ENCODE measurements around the gene KIF25.

Gene KIF25

DNA sequence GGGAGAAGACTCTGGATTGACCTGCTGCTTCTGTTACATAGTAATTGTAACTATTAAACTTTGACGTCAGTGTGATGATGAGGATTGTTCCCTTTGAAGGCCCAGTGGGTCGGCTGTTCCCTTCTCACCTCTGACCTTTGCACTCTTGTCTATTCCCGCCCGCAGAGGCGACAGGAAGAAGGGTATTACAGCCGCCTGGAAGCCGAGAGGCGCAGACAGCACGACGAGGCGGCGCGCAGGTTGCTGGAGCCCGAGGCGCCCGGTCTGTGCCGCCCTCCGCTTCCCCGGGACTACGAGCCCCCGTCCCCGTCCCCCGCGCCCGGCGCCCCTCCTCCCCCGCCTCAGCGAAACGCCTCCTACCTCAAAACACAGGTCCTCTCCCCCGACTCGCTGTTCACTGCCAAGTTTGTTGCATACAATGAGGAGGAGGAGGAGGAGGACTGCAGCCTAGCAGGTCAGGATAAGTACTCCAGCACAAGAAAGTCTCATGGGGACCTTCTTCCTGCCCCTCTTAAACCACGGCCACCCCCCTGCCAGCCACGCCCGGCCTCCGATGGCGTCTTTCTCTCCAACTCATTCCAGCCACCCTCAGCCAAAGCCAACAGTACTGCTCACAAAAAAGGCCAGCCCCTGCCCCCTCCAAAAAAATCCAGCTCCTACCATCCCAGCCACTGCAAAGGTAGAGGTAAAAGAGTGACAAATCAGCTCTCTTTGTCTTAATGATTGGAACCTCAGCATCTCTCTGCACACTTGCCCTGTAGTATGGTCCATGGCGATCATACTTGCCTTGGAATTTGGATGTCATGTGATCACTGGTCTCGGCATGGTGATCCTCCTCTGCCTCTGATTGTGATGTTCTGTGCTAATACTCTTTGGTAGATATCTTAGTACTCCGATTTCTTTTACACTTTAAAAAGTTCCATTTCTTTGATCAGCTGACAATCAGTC lies 31.6 kb upstream of the KIF25 start:
- DNase-seq (ENCODE audit: low read depth, low spot score), result no peak
- Histone ChIP-seq H3K9ac (ENCODE audit: insufficient read length, low read depth) (no peak overlapping the region), H3K9me3 (ENCODE audit: insufficient read depth, low read length) (no peaks in the 10 kb centered on the region), H3K27me3 (ENCODE audit: insufficient read depth, insufficient read length) (no peaks in the 10 kb centered on the region), H3K4me1 (ENCODE audit: insufficient read depth, insufficient read length) (no peaks in the 10 kb centered on the region), H3K36me3 (ENCODE audit: insufficient read depth, insufficient read length, low read length) (peaks cover 57% of the 10 kb centered on the region), H3K4me3 (ENCODE audit: insufficient read length, low read depth) (no peak overlapping the region)
- TF ChIP-seq YY1 (IDR thresholded peaks at IDR 0.05; ENCODE audit: insufficient read depth, insufficient read length), result no peak
- TF ChIP-seq SUZ12 (IDR thresholded peaks at IDR 0.05; ENCODE audit: extremely low read depth, insufficient read depth, insufficient read length), result no peak
- no peak for TF ChIP-seq ZNF274 (IDR thresholded peaks at IDR 0.05; ENCODE audit: low read depth, low read length)

DNA sequence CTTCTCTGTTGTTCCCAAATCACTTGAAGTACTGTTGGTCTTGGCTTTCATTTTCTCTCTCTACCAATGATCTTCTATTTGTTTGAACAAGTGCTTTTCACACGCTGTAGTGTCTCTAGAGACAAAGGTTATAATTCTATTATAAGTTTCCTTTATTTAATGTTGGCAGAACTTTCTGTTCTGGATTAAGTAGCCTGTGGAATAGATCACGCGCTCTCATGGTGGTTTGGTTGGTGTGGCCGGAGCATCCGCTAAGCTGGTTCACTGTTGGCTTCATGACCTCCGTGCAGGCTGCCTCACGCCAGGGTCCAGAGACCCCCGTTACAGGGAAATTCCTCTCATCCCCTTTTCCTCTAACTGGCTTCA lies 30.9 kb upstream of the KIF25 start:
- no peaks in the 10 kb centered on the region for H3K9me3 ChIP-seq (ENCODE audit: insufficient read depth, low read length)
- H3K9ac ChIP-seq (ENCODE audit: insufficient read length, low read depth), result no peak overlapping the region
- H3K4me3 ChIP-seq (ENCODE audit: insufficient read length, low read depth), result no peak overlapping the region
- peaks cover 57% of the 10 kb centered on the region for H3K36me3 ChIP-seq (ENCODE audit: insufficient read depth, insufficient read length, low read length)
- TF ChIP-seq SUZ12 (IDR thresholded peaks at IDR 0.05; ENCODE audit: extremely low read depth, insufficient read depth, insufficient read length), result no peak
- TF ChIP-seq ZNF274 (IDR thresholded peaks at IDR 0.05; ENCODE audit: low read depth, low read length), result no peak
- no peak for TF ChIP-seq YY1 (IDR thresholded peaks at IDR 0.05; ENCODE audit: insufficient read depth, insufficient read length)
- DNase-seq (ENCODE audit: low read depth, low spot score), result no peak
- H3K4me1 ChIP-seq (ENCODE audit: insufficient read depth, insufficient read length), result no peaks in the 10 kb centered on the region
- H3K27me3 ChIP-seq (ENCODE audit: insufficient read depth, insufficient read length), result no peaks in the 10 kb centered on the region

DNA sequence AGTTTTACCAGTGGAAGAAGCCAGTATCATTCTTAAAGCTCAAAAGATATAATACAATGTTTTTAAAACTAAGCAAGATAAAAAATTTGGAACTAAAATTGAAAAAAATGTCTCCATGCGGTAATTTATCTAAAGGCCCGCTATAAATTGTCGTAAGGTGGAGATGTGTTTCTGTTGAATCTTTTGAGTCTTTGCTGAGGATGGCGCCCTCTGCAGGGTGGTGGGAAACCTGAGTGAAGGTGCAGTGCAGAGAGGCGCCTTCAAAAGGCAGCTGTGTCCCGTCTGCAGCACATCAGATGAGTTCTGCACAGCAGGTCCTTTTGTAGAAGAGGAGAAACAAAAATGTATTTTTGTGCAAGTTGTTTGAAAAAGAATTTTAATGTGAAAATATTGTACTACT lies 29.4 kb upstream of the KIF25 start:
- Histone ChIP-seq H3K4me3 (ENCODE audit: insufficient read length, low read depth) (no peak overlapping the region), H3K4me1 (ENCODE audit: insufficient read depth, insufficient read length) (no peaks in the 10 kb centered on the region), H3K9me3 (ENCODE audit: insufficient read depth, low read length) (no peaks in the 10 kb centered on the region), H3K27me3 (ENCODE audit: insufficient read depth, insufficient read length) (no peaks in the 10 kb centered on the region), H3K9ac (ENCODE audit: insufficient read length, low read depth) (no peak overlapping the region), H3K36me3 (ENCODE audit: insufficient read depth, insufficient read length, low read length) (peaks cover 49% of the 10 kb centered on the region)
- DNase-seq (ENCODE audit: low read depth, low spot score), result peak; percentile 36
- TF ChIP-seq YY1 (IDR thresholded peaks at IDR 0.05; ENCODE audit: insufficient read depth, insufficient read length) (no peak), ZNF274 (IDR thresholded peaks at IDR 0.05; ENCODE audit: low read depth, low read length) (no peak), SUZ12 (IDR thresholded peaks at IDR 0.05; ENCODE audit: extremely low read depth, insufficient read depth, insufficient read length) (no peak)

- Histone ChIP-seq H3K9ac (ENCODE audit: insufficient read length, low read depth) (no peak overlapping the region), H3K4me3 (ENCODE audit: insufficient read length, low read depth) (no peak overlapping the region), H3K4me1 (ENCODE audit: insufficient read depth, insufficient read length) (no peaks in the 10 kb centered on the region), H3K36me3 (ENCODE audit: insufficient read depth, insufficient read length, low read length) (peaks cover 43% of the 10 kb centered on the region), H3K9me3 (ENCODE audit: insufficient read depth, low read length) (no peaks in the 10 kb centered on the region), H3K27me3 (ENCODE audit: insufficient read depth, insufficient read length) (no peaks in the 10 kb centered on the region)
- TF ChIP-seq ZNF274 (IDR thresholded peaks at IDR 0.05; ENCODE audit: low read depth, low read length), result no peak
- TF ChIP-seq YY1 (IDR thresholded peaks at IDR 0.05; ENCODE audit: insufficient read depth, insufficient read length), result no peak
- no peak for TF ChIP-seq SUZ12 (IDR thresholded peaks at IDR 0.05; ENCODE audit: extremely low read depth, insufficient read depth, insufficient read length)
- DNase-seq (ENCODE audit: low read depth, low spot score), result no peak
Observed at GRCh38 chr6:167970230-167970629, 27.2 kb upstream of the KIF25 start.

DNA sequence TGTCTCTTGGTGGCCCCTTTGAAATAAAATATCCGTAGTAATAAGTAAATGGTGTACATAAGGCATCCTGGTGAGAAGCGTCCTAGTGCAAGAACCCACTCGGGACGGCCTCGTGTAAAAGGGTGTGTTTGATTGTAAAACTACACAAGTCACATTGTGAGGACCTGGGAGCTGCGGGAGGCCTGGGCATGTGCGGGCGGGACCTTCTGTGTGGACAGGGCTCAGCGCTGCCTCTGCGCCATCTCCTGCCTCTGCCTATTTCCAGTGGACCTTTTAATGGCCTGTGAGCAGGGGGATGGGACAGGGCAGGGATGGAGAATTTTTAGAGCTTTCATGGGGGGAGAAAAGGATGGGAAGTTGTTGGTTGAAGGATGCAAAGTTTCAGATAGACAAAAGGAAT lies 25.3 kb upstream of the KIF25 start:
- no peaks in the 10 kb centered on the region for H3K27me3 ChIP-seq (ENCODE audit: insufficient read depth, insufficient read length)
- peaks cover 32% of the 10 kb centered on the region for H3K36me3 ChIP-seq (ENCODE audit: insufficient read depth, insufficient read length, low read length)
- peaks cover 3% of the 10 kb centered on the region for H3K4me1 ChIP-seq (ENCODE audit: insufficient read depth, insufficient read length)
- H3K9me3 ChIP-seq (ENCODE audit: insufficient read depth, low read length), result no peaks in the 10 kb centered on the region; the same call in 1 of the 2 replicates
- DNase-seq (ENCODE audit: low read depth, low spot score), result no peak
- TF ChIP-seq ZNF274 (IDR thresholded peaks at IDR 0.05; ENCODE audit: low read depth, low read length) (no peak), YY1 (IDR thresholded peaks at IDR 0.05; ENCODE audit: insufficient read depth, insufficient read length) (no peak), SUZ12 (IDR thresholded peaks at IDR 0.05; ENCODE audit: extremely low read depth, insufficient read depth, insufficient read length) (no peak)
- no peak overlapping the region for H3K9ac ChIP-seq (ENCODE audit: insufficient read length, low read depth)
- no peak overlapping the region for H3K4me3 ChIP-seq (ENCODE audit: insufficient read length, low read depth)

- no peak for DNase-seq (ENCODE audit: low read depth, low spot score)
- peaks cover 27% of the 10 kb centered on the region for H3K36me3 ChIP-seq (ENCODE audit: insufficient read depth, insufficient read length, low read length)
- H3K4me3 ChIP-seq (ENCODE audit: insufficient read length, low read depth), result no peak overlapping the region
- TF ChIP-seq SUZ12 (IDR thresholded peaks at IDR 0.05; ENCODE audit: extremely low read depth, insufficient read depth, insufficient read length) (no peak), ZNF274 (IDR thresholded peaks at IDR 0.05; ENCODE audit: low read depth, low read length) (no peak), YY1 (IDR thresholded peaks at IDR 0.05; ENCODE audit: insufficient read depth, insufficient read length) (no peak)
- no peaks in the 10 kb centered on the region; the same call in 1 of the 2 replicates for H3K9me3 ChIP-seq (ENCODE audit: insufficient read depth, low read length)
- peaks cover 5% of the 10 kb centered on the region for H3K4me1 ChIP-seq (ENCODE audit: insufficient read depth, insufficient read length)
- H3K9ac ChIP-seq (ENCODE audit: insufficient read length, low read depth), result no peak overlapping the region
- no peaks in the 10 kb centered on the region for H3K27me3 ChIP-seq (ENCODE audit: insufficient read depth, insufficient read length)
Observed at GRCh38 chr6:167973148-167973885, 24.2 kb upstream of the KIF25 start.

Measured in NT2/D1 (cell line).